Right lobe of liver (tissue), 6 donors: ENCODE measurements around the gene RGS12. TPM values are rescaled to one million over a fixed set of nuclear protein-coding genes. Genes with fewer than 3 reads are reported as not detected.
A peak's percentile ranks its signal among the peaks of the same experiment; 100 is the strongest.

Experiments
- ATAC-seq, 4 donors: fragments of 200-7000 bp; cut with Tn5 transposase; one replicate each; pipeline ENCODE4 v1.9.1; 2020; ENCODE audit warnings: mild to moderate bottlenecking in 4 of 4, moderate library complexity in 4 of 4
- DNase-seq, 3 donors: peaks; one replicate each; pipeline ENCODE4 v3.0.0-alpha.2; 2020
- H3K27ac ChIP-seq, 3 donors: fragments of 200-600 bp; one replicate each; pipeline ENCODE4 v1.8.0; 2022
- H3K27me3 ChIP-seq, 2 donors: fragments of 200-600 bp; one replicate each; pipeline ENCODE4 v1.8.0; 2022
- H3K36me3 ChIP-seq, 4 donors: fragments of 200-600 bp; sonication (generic) in 1 of 4; one replicate each; pipeline versions ENCODE4 v1.5.1 to v1.8.0; 2017 to 2022; ENCODE audit warnings: control low read depth in 1 of 4
- H3K4me1 ChIP-seq, 4 donors: fragments of 200-600 bp; sonication (generic) in 1 of 4; one replicate each; pipeline versions ENCODE4 v1.5.1 to v1.8.0; 2017 to 2022; ENCODE audit warnings: control low read depth in 1 of 4
- H3K4me3 ChIP-seq, 3 donors: fragments of 200-600 bp; one replicate each; pipeline ENCODE4 v1.8.0; 2022
- H3K9me3 ChIP-seq, 4 donors: fragments of 200-600 bp; sonication (generic) in 1 of 4; one replicate each; pipeline versions ENCODE4 v1.5.1 to v1.8.0; 2017 to 2022; ENCODE audit warnings: control low read depth in 1 of 4
- CTCF ChIP-seq, 4 donors: fragments of 200-600 bp in 3 of 4; fragments of 450-650 bp in 1 of 4; IDR thresholded peaks; one replicate each; pipeline versions ENCODE4 v1.5.1 to v1.8.0; 2016 to 2022; ENCODE audit warnings: antibody characterized with exemption in 4 of 4, mild to moderate bottlenecking in 2 of 4
- POLR2A ChIP-seq: fragments of 450-650 bp; IDR thresholded peaks from one replicate; pipeline ENCODE4 v1.6.1; 2017; ENCODE audit warnings: antibody characterized with exemption, mild to moderate bottlenecking
- WGBS: methylation state at CpG from one replicate; pipeline ENCODE4 v1.1.6; 2018; ENCODE audit warnings: low coverage, low lambda C conversion rate; ENCODE audit not compliant: insufficient coverage; ENCODE audit errors: missing lambda C conversion rate; 5-methylcytosine and 5-hydroxymethylcytosine counted together
- intact Hi-C, 2 donors: fragments of 100-400 bp; cut with DNase I; formaldehyde crosslinking; loops; one replicate each; pipeline versions ENCODE4 v1.11.2 to v1.14.1; 2022
- total RNA-seq, 6 experiments: library from RNA; depleted of rRNA in 2 of 6; stranded (reverse); fragments of >200 nt in 2 of 6; fragmentation: NEBNext Ultra II Directional in 3 of 6; extraction: Animal tissue kit (Norgen Biotek cat#: 25700) in 3 of 6; gene quantifications; one replicate each; pipeline versions ENCODE4 v1.1.0 to v1.2.4, GENCODE V29; 2016 to 2023
- donor health status: DM: no; HTN: yes; CAD: no.
- donor health status: DM: no; HTN: no; CAD: no.
- donor health status: DM: no; HTN: no; CAD: no.
- donor health status: DM: no; HTN: yes; CAD: no.
- donor health status: DM: no; HTN: yes; CAD: no.

RGS12 gene
- total RNA-seq, 6 experiments from 2014 or later = 15.0 to 29.6 (median 22.1) TPM

- H3K36me3 ChIP-seq = no peaks in the 10 kb centered on the region
- WGBS = no CpG with 5 or more reads among the region's 14 CpGs
- H3K27me3 ChIP-seq = no peaks in the 10 kb centered on the region
- ATAC-seq = no peak
- intact Hi-C loops = no loop called here
- no peaks in the 10 kb centered on the region for H3K4me1 ChIP-seq
- no peaks in the 10 kb centered on the region for H3K9me3 ChIP-seq
- no peak for DNase-seq
- no peak overlapping the region for H3K27ac ChIP-seq
- TF ChIP-seq POLR2A = no peak
- no peak for TF ChIP-seq CTCF (IDR thresholded peaks at IDR 0.05)
- no peak overlapping the region for H3K4me3 ChIP-seq
These were observed 44.7 kb upstream of the RGS12 start for GRCh38 chr4:3248178-3248480.

GRCh38 chr4:3248811-3249661 lies 43.8 kb upstream of the RGS12 start, which contains the start of gene MSANTD1:
Gene MSANTD1, plus strand, starts transcription at chr4:3249159. Its CDS starts 64 bp downstream, at chr4:3249223.
- DNase-seq (peak in 1 of 3 donors; percentile 52), ATAC-seq (no peak)
- no peak for TF ChIP-seq CTCF (IDR thresholded peaks at IDR 0.05)
- no peak for TF ChIP-seq POLR2A
- no peaks in the 10 kb centered on the region for H3K9me3 ChIP-seq
- no peaks in the 10 kb centered on the region for H3K36me3 ChIP-seq
- H3K27me3 ChIP-seq = no peaks in the 10 kb centered on the region
- H3K4me3 ChIP-seq = no peak within 1 kb of the TSS
- H3K4me1 ChIP-seq = no peaks in the 10 kb centered on the region
- 90% methylated on average over 30 of the region's 72 CpGs for WGBS
- intact Hi-C loops = no loop called here
- H3K27ac ChIP-seq = no peak within 1 kb of the TSS

GRCh38 chr4:3249711-3250437 lies 42.9 kb upstream of the RGS12 start:
- H3K27ac ChIP-seq = no peak overlapping the region
- no peaks in the 10 kb centered on the region for H3K4me1 ChIP-seq
- intact Hi-C loops = no loop called here
- TF ChIP-seq POLR2A (no peak), CTCF (IDR thresholded peaks at IDR 0.05) (no peak)
- H3K4me3 ChIP-seq = no peak overlapping the region
- H3K9me3 ChIP-seq = no peaks in the 10 kb centered on the region
- ATAC-seq = no peak
- DNase-seq = peak in 2 of 3 donors; percentile 12 to 49
- no peaks in the 10 kb centered on the region for H3K36me3 ChIP-seq
- no peaks in the 10 kb centered on the region for H3K27me3 ChIP-seq
- WGBS = 84% methylated on average over 4 of the region's 20 CpGs

GRCh38 chr4:3250438-3250955 lies 42.3 kb upstream of the RGS12 start:
- WGBS = 90% methylated on average over 3 of the region's 14 CpGs
- ATAC-seq = no peak
- Histone ChIP-seq H3K4me1 (no peaks in the 10 kb centered on the region), H3K9me3 (no peaks in the 10 kb centered on the region), H3K4me3 (no peak overlapping the region), H3K27me3 (no peaks in the 10 kb centered on the region), H3K27ac (no peak overlapping the region), H3K36me3 (no peaks in the 10 kb centered on the region)
- intact Hi-C loops = no loop called here
- TF ChIP-seq CTCF (IDR thresholded peaks at IDR 0.05) = no peak
- no peak for TF ChIP-seq POLR2A
- DNase-seq = peak in 2 of 3 donors; percentile 18 to 37
